ENCODE measurements around the gene MVB12B. TPM values are rescaled to one million over a fixed set of nuclear protein-coding genes. Genes with fewer than 3 reads are reported as not detected.

Gene MVB12B
- total and polyA plus RNA-seq, 2 of the 13 experiments (the other 11 are each of a cell fraction or from before 2014, with no cell fraction given), result 12.1 to 30.1 TPM

- Histone ChIP-seq H3K27ac (ENCODE audit: extremely low read length, insufficient read depth, low read length) (no peak overlapping the region), H3K9me3 (ENCODE audit: low read length) (no peaks in the 10 kb centered on the region), H2AFZ (ENCODE audit: low read length) (no peak overlapping the region), H3K4me2 (ENCODE audit: low read depth, low read length) (no peak overlapping the region), H3K4me1 (ENCODE audit: insufficient read depth, low read length) (no peaks in the 10 kb centered on the region), H4K20me1 (ENCODE audit: insufficient read depth, low read length) (no peaks in the 10 kb centered on the region), H3K9ac (ENCODE audit: insufficient read depth, low read depth, low read length) (no peak overlapping the region), H3K27me3 (ENCODE audit: control insufficient read depth in 1 of 2, insufficient read depth in 2 of 2, low read length in 2 of 2) (no peaks in the 10 kb centered on the region), H3K79me2 (ENCODE audit: insufficient read depth, low read length) (no peaks in the 10 kb centered on the region), H3K4me3 (replicated peaks in 1 of 3; ENCODE audit: insufficient read depth in 1 of 3, low read depth in 2 of 3, low read length in 3 of 3) (no peak overlapping the region), H3K36me3 (replicated peaks in 1 of 2; ENCODE audit: control insufficient read depth in 1 of 2, insufficient read depth in 2 of 2, low read length in 2 of 2) (peaks cover 15 to 24% of the 10 kb centered on the region in 2 experiments)
- in situ Hi-C loops (cut with HindIII; ENCODE audit: extremely low pct_ligation_motif_present, low pct_unique_long_range_greater_than_20kb), result no loop called here
- no TSS peak for BruUV-seq (replicated peaks)
- CTCF ChIA-PET (ENCODE audit: low intra/inter-chr PET ratio, low total read pairs), result no interaction called here
- POLR2A ChIA-PET, result no interaction called here
- no peak for FAIRE-seq
- no peak for DNase-seq (ENCODE audit: low spot score)
- intact Hi-C loops (cut with micrococcal nuclease; ENCODE audit: unreplicated experiment), result no loop called here
- 98% methylated on average over 7 of the region's 9 CpGs for WGBS (ENCODE audit: low lambda C conversion rate)
- TF ChIP-seq HMG20A (CRISPR knock-in tag; IDR thresholded peaks at IDR 0.05; ENCODE audit: borderline replicate concordance), result no peak
- TF ChIP-seq ZNF577 (CRISPR knock-in tag; IDR thresholded peaks at IDR 0.05; ENCODE audit: borderline replicate concordance, low read depth), result no peak
- TF ChIP-seq ZBTB38 (CRISPR knock-in tag; IDR thresholded peaks at IDR 0.05), result no peak
- no peak for TF ChIP-seq MAFK (conservative IDR thresholded peaks at IDR 0.05 in 1 of 2, IDR thresholded peaks at IDR 0.05 in 1 of 2; ENCODE audit: low read length in 2 of 2)
- TF ChIP-seq ZNF18 (CRISPR knock-in tag; IDR thresholded peaks at IDR 0.05; ENCODE audit: insufficient replicate concordance), result no peak
- no peak for TF ChIP-seq ZNF772 (CRISPR knock-in tag; IDR thresholded peaks at IDR 0.05)
- TF ChIP-seq, protein P1, sequence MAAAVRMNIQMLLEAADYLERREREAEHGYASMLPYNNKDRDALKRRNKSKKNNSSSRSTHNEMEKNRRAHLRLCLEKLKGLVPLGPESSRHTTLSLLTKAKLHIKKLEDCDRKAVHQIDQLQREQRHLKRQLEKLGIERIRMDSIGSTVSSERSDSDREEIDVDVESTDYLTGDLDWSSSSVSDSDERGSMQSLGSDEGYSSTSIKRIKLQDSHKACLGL (CRISPR knock-in tag; IDR thresholded peaks at IDR 0.05), result no peak
- TF ChIP-seq SP2 (CRISPR knock-in tag; IDR thresholded peaks at IDR 0.05), result no peak
- no peak for TF ChIP-seq FOXA3 (CRISPR knock-in tag; IDR thresholded peaks at IDR 0.05)
- TF ChIP-seq ZNF766 (CRISPR knock-in tag; IDR thresholded peaks at IDR 0.05; ENCODE audit: borderline replicate concordance), result no peak
- TF ChIP-seq ZKSCAN1 (IDR thresholded peaks at IDR 0.05; ENCODE audit: low read length), result no peak
- no peak for TF ChIP-seq ZNF878 (CRISPR knock-in tag; IDR thresholded peaks at IDR 0.05)
- TF ChIP-seq TBX2 (CRISPR knock-in tag; IDR thresholded peaks at IDR 0.05; ENCODE audit: borderline replicate concordance), result no peak
- TF ChIP-seq ZNF773 (CRISPR knock-in tag; IDR thresholded peaks at IDR 0.05; ENCODE audit: borderline replicate concordance), result no peak
- TF ChIP-seq ZFP1 (CRISPR knock-in tag; IDR thresholded peaks at IDR 0.05), result no peak
- no peak for TF ChIP-seq FOXO1 (CRISPR knock-in tag; IDR thresholded peaks at IDR 0.05)
- TF ChIP-seq NCOA1 (CRISPR knock-in tag; IDR thresholded peaks at IDR 0.05), result no peak
- no peak for TF ChIP-seq ZNF136 (CRISPR knock-in tag; IDR thresholded peaks at IDR 0.05; ENCODE audit: low read depth)
- no peak for ATAC-seq
Observed at GRCh38 chr9:126454795-126455194, 128.2 kb downstream of the MVB12B start.
